H1 (cell line): Measurements from ENCODE around the gene ANO2.

Source experiments
- EZH2 ChIP-seq: fragments of 200-600 bp; sonication (generic); IDR thresholded peaks from 2 replicates; pipeline ENCODE4 v1.7.1; 2012; ENCODE audit warnings: low read depth, mild to moderate bottlenecking, moderate library complexity, low read length, inconsistent platforms; ENCODE audit not compliant: severe bottlenecking
- JUN ChIP-seq: IDR thresholded peaks from 2 replicates; pipeline ENCODE4 v1.6.1; 2011; ENCODE audit warnings: low read depth, mild to moderate bottlenecking, improper control_type of control experiment, low read length
- NRF1 ChIP-seq: IDR thresholded peaks from 2 replicates; pipeline ENCODE4 v1.6.1; 2011; ENCODE audit warnings: mild to moderate bottlenecking, low read depth, low read length, improper control_type of control experiment
- POLR2AphosphoS5 ChIP-seq: IDR thresholded peaks from 2 replicates; pipeline ENCODE4 v1.6.1; 2011; ENCODE audit warnings: low read depth, low read length
- RAD21 ChIP-seq, 2 experiments: IDR thresholded peaks in 1 of 2; conservative IDR thresholded peaks in 1 of 2; 2 replicates each; pipeline ENCODE4 v1.6.1; 2011; ENCODE audit warnings: low read depth in 2 of 2, low read length in 2 of 2, improper control_type of control experiment in 1 of 2, inconsistent platforms in 1 of 2, mild to moderate bottlenecking in 1 of 2, moderate library complexity in 1 of 2
- SP4 ChIP-seq: IDR thresholded peaks from 2 replicates; pipeline ENCODE4 v1.6.1; 2012; ENCODE audit warnings: low read length, inconsistent platforms
- SUZ12 ChIP-seq: fragments of 200-600 bp; sonication (generic); IDR thresholded peaks from 2 replicates; pipeline ENCODE4 v1.6.1; 2012; ENCODE audit warnings: mild to moderate bottlenecking, inconsistent platforms, low read length, moderate library complexity, mixed read lengths
- TF ChIP-seq, protein P1 (sequence below), 3 experiments: IDR thresholded peaks; 1 replicate in 2 of 3; 2 replicates in 1 of 3; pipeline versions ENCODE4 v1.5.1 to v1.6.1; 2011; ENCODE audit warnings: low read length in 3 of 3, mild to moderate bottlenecking in 3 of 3, inconsistent platforms in 2 of 3, low read depth in 1 of 3, moderate library complexity in 1 of 3; ENCODE audit not compliant: insufficient read depth in 1 of 3; ENCODE audit errors: control extremely low read depth in 1 of 3
- TF ChIP-seq, protein P2 (sequence below): IDR thresholded peaks from 2 replicates; pipeline ENCODE4 v1.6.1; 2012; ENCODE audit warnings: inconsistent platforms

GRCh38 chr12:5575232-5575631 is 369.8 kb downstream of the ANO2 start:
- TF ChIP-seq, protein P1, sequence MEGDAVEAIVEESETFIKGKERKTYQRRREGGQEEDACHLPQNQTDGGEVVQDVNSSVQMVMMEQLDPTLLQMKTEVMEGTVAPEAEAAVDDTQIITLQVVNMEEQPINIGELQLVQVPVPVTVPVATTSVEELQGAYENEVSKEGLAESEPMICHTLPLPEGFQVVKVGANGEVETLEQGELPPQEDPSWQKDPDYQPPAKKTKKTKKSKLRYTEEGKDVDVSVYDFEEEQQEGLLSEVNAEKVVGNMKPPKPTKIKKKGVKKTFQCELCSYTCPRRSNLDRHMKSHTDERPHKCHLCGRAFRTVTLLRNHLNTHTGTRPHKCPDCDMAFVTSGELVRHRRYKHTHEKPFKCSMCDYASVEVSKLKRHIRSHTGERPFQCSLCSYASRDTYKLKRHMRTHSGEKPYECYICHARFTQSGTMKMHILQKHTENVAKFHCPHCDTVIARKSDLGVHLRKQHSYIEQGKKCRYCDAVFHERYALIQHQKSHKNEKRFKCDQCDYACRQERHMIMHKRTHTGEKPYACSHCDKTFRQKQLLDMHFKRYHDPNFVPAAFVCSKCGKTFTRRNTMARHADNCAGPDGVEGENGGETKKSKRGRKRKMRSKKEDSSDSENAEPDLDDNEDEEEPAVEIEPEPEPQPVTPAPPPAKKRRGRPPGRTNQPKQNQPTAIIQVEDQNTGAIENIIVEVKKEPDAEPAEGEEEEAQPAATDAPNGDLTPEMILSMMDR (IDR thresholded peaks at IDR 0.05; ENCODE audit: control extremely low read depth in 1 of 3, insufficient read depth in 1 of 3, low read depth in 1 of 3, low read length in 3 of 3) = no peak
- TF ChIP-seq NRF1 (no peak), JUN (no peak), EZH2 (no peak), POLR2AphosphoS5 (no peak), RAD21 (IDR thresholded peaks at IDR 0.05 in 1 of 2, conservative IDR thresholded peaks at IDR 0.05 in 1 of 2; ENCODE audit: low read depth in 2 of 2, low read length in 2 of 2) (no peak), SUZ12 (no peak), SP4 (no peak)
- TF ChIP-seq, protein P2, sequence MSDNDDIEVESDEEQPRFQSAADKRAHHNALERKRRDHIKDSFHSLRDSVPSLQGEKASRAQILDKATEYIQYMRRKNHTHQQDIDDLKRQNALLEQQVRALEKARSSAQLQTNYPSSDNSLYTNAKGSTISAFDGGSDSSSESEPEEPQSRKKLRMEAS = no peak
